ENCODE measurements around the gene GFY. TPM values are rescaled to one million over a fixed set of nuclear protein-coding genes. Genes with fewer than 3 reads are reported as not detected.

The GFY gene
- total RNA-seq, 6 donors from 2014 or later: not detected

GRCh38 chr19:49421039-49421877, 3.9 kb upstream of the GFY start:
- Histone ChIP-seq H3K9me3 (no peaks in the 10 kb centered on the region), H3K27ac (no peak overlapping the region), H3K27me3 (peaks cover 0 to 46% (median 25%) of the 10 kb centered on the region in 4 donors), H3K4me1 (peaks cover 23 to 39% (median 27%) of the 10 kb centered on the region in 4 donors), H3K36me3 (no peaks in the 10 kb centered on the region), H3K4me3 (peak overlapping the region in 3 of 4 donors; percentile 15 to 27 (median 26))
- TF ChIP-seq POLR2A (IDR thresholded peaks at IDR 0.05): no peak
- no peak for TF ChIP-seq POLR2AphosphoS5 (IDR thresholded peaks at IDR 0.05)
- TF ChIP-seq, protein P1, sequence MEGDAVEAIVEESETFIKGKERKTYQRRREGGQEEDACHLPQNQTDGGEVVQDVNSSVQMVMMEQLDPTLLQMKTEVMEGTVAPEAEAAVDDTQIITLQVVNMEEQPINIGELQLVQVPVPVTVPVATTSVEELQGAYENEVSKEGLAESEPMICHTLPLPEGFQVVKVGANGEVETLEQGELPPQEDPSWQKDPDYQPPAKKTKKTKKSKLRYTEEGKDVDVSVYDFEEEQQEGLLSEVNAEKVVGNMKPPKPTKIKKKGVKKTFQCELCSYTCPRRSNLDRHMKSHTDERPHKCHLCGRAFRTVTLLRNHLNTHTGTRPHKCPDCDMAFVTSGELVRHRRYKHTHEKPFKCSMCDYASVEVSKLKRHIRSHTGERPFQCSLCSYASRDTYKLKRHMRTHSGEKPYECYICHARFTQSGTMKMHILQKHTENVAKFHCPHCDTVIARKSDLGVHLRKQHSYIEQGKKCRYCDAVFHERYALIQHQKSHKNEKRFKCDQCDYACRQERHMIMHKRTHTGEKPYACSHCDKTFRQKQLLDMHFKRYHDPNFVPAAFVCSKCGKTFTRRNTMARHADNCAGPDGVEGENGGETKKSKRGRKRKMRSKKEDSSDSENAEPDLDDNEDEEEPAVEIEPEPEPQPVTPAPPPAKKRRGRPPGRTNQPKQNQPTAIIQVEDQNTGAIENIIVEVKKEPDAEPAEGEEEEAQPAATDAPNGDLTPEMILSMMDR (IDR thresholded peaks at IDR 0.05): no peak
- TF ChIP-seq EP300 (IDR thresholded peaks at IDR 0.05): no peak
- peak; percentile 63 to 91 for DNase-seq
- ATAC-seq (ENCODE audit: low FRiP score in 2 of 2): peak; percentile 62 to 84
- 10 to 11% methylated on average over 38 to 41 of the region's 48 CpGs for WGBS, 2 donors

DNA sequence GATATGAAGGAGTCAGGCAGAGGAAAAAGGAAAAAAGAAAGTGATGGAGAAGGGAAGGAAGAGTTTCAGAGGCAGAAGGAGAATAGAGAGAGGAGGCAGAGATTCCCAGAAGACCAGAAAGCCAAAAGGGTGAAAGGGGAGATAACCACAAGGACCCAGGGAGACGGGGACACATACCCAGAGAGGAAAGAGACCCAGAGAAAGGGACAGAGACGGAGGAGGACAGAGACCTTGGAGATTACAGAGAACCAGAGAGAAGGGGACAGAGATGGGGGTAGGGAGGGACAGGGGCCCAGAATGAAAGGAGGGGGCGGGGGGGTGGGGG, 3.3 kb upstream of the GFY start:
- peaks cover 23 to 40% (median 27%) of the 10 kb centered on the region in 4 donors for H3K4me1 ChIP-seq
- H3K9me3 ChIP-seq: no peaks in the 10 kb centered on the region
- no peak for TF ChIP-seq EP300 (IDR thresholded peaks at IDR 0.05)
- TF ChIP-seq, protein P1 (IDR thresholded peaks at IDR 0.05): no peak
- TF ChIP-seq POLR2A (IDR thresholded peaks at IDR 0.05): no peak
- TF ChIP-seq POLR2AphosphoS5 (IDR thresholded peaks at IDR 0.05): no peak
- ATAC-seq (ENCODE audit: low FRiP score in 2 of 2) (no peak), DNase-seq (no peak)
- H3K4me3 ChIP-seq: no peak overlapping the region
- peaks cover 0 to 51% (median 28%) of the 10 kb centered on the region in 4 donors for H3K27me3 ChIP-seq
- 29 to 30% methylated on average over 3 of the region's 3 CpGs for WGBS, 2 donors
- H3K36me3 ChIP-seq: no peaks in the 10 kb centered on the region
- no peak overlapping the region for H3K27ac ChIP-seq

GRCh38 chr19:49422407-49423070, 2.6 kb upstream of the GFY start:
- 4 to 12% methylated on average over 19 to 28 of the region's 58 CpGs for WGBS, 2 donors
- H3K27ac ChIP-seq: no peak overlapping the region
- TF ChIP-seq, protein P1 (IDR thresholded peaks at IDR 0.05): peak; percentile 15 to 61 (median 44)
- no peak for TF ChIP-seq EP300 (IDR thresholded peaks at IDR 0.05)
- peak overlapping the region in 3 of 4 donors; percentile 17 to 29 (median 23) for H3K4me3 ChIP-seq
- no peaks in the 10 kb centered on the region for H3K36me3 ChIP-seq
- no peaks in the 10 kb centered on the region for H3K9me3 ChIP-seq
- DNase-seq (peak in 1 of 2 donors; percentile 91), ATAC-seq (ENCODE audit: low FRiP score in 2 of 2) (peak in 1 of 2 donors; percentile 81)
- H3K27me3 ChIP-seq: peaks cover 0 to 58% (median 31%) of the 10 kb centered on the region in 4 donors
- H3K4me1 ChIP-seq: peaks cover 23 to 40% (median 27%) of the 10 kb centered on the region in 4 donors

- no peaks in the 10 kb centered on the region for H3K36me3 ChIP-seq
- no peak within 1 kb of the TSS for H3K27ac ChIP-seq
- H3K27me3 ChIP-seq: peaks cover 0 to 66% (median 39%) of the 10 kb centered on the region in 4 donors
- H3K4me1 ChIP-seq: peaks cover 27 to 48% (median 34%) of the 10 kb centered on the region in 4 donors
- TF ChIP-seq POLR2A (IDR thresholded peaks at IDR 0.05) (no peak), EP300 (IDR thresholded peaks at IDR 0.05) (no peak), POLR2AphosphoS5 (IDR thresholded peaks at IDR 0.05) (no peak)
- TF ChIP-seq, protein P1 (IDR thresholded peaks at IDR 0.05): no peak
- DNase-seq (no peak), ATAC-seq (ENCODE audit: low FRiP score in 2 of 2) (no peak)
- peak within 1 kb of the TSS in 3 of 4 donors; percentile 17 to 29 (median 23) for H3K4me3 ChIP-seq
- H3K9me3 ChIP-seq: no peaks in the 10 kb centered on the region
- WGBS, 2 donors: 7 to 12% methylated on average over 26 to 35 of the region's 42 CpGs
These were observed 1.9 kb upstream of the GFY start, which contains the start of gene PTH2 for GRCh38 chr19:49423071-49423984. PTH2 (minus strand) TSS chr19:49423441; CDS start chr19:49423339, 102 bp downstream.

Measured in upper lobe of left lung (tissue), 6 donors.